ENCODE results near the gene POLG2. TPM values are rescaled to one million over a fixed set of nuclear protein-coding genes. Genes with fewer than 3 reads are reported as not detected.
"Not testable (repeated sequence)": the region's sequence is repeated elsewhere in the genome, so short reads cannot be mapped to it uniquely, and the experiment has no call there.

Gene POLG2
- total RNA-seq, 1 experiment from 2014 or later = 11.6 TPM

DNA sequence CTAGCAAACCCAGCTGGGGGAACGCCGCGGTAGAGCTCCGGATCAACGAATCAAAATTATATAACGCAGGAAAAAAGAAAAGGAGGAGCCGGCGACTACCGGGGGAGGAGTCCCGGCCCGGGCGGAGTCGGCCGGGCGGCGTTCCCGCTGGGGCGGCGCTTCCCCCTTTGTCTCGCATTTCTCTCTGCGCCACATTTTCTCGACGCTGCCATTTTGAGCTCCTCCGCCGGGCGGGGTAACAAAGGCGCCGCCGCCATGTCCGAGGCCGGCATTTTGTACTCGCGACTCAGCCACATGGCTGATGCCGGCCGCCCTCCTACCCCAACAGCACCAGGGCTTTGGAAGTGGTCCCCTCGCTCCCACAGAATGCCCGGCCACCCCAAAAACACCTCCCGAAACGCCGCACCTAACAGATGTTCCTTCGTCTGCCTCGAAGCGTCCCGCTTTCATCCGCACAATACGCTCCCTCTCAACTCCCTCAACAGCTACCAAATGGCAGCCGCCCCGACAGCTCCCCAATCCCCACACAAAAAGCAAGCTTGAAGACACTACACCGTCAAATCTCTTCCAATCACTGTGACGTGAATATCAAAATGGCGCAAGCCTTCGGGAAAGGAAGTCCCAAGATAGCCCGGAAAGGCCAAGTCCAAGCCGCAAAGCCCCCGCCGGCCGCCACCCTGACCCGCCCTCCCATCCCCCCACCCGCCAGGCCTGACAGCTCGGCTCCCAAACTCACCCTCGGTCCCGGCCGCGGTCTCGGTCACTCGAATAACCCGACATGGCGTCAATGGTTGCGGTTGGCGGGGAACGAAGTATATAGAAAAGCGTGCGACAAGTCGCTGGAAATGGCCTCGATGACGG is 8.7 kb upstream of the POLG2 start:
- peak; percentile 84 for DNase-seq (ENCODE audit: low read depth)

GRCh38 chr17:64504769-64505339 is 8.0 kb upstream of the POLG2 start:
- DNase-seq (ENCODE audit: low read depth) = peak; percentile 47

- DNase-seq (ENCODE audit: low read depth) = no peak
These were observed 7.2 kb upstream of the POLG2 start for GRCh38 chr17:64503821-64504768.

GRCh38 chr17:64503341-64503740 is 6.5 kb upstream of the POLG2 start:
- DNase-seq (ENCODE audit: low read depth) = no peak

DNA sequence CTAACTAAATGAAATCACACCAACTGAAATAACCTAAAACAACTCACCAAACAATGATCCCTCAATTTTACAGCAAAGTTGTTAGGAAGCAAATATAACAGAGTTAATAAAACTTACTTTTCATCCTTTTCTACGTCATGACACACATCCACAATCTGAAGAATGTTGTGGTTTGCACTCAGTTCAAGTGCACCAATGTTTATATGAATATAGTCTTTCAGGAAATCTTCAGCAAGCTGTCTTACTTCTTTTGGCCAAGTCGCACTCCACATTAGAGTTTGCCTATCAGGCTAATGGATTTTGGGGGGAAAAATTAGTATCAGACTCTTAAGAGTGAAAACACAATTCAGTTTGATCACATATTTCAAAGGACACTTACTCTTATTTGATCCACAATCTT is 6.0 kb upstream of the POLG2 start:
- DNase-seq (ENCODE audit: low read depth) = no peak

DNA sequence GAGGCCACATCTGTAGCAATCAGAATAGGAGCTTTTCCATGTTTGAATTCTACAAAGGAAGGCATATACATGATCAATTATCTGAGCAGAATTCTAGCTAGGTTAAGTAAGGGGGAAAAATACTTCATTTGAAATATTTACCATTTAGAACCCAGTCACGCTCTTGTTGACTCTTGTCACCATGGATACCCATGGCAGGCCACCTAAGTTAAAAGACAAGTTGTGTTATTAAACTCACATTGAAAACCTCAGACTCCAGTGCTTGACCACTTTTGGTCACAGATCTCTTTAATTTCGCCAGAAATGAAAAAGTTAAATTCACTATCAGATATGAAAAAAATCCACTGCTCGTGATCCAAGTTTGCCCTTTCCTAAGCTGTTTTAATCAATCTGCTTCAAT is 5.2 kb upstream of the POLG2 start:
- DNase-seq (ENCODE audit: low read depth) = no peak

GRCh38 chr17:64500862-64501765 is 4.3 kb upstream of the POLG2 start:
- no peak for DNase-seq (ENCODE audit: low read depth)

GRCh38 chr17:64500487-64500859 is 3.6 kb upstream of the POLG2 start:
- DNase-seq (ENCODE audit: low read depth) = no peak

DNA sequence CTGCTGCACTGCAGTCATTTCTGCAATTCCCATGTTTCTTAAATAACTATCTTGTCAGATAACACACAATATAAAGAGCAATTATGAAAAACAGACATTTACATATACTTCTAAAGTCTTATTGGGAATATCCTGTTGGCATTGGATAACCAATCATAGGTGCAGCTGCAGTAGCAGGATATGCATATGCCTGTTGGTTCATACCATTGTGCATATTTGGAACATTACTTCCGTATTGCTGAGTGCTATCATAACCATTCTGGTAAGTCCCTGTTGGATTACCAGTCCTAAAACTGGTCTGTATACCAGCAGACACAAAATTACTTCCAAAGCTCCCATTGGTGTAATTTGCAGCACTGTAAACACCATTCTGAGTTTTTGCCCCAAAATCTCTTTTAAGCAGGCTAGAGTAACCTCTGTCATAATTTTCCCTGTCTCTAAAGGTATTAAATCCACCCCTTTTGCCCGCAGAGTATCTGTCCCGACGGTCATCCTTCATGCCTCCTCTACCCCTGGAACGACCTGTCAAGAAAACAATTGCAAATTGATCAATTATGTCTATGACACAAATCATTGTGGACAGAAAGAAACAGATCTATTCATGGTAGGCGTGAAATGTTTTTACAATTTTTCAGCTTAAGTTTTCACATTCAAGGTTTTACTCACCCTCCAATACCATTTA is 3.1 kb upstream of the POLG2 start:
- no peak for DNase-seq (ENCODE audit: low read depth)

GRCh38 chr17:64498308-64499203 is 1.7 kb upstream of the POLG2 start:
- no peak for DNase-seq (ENCODE audit: low read depth)

DNA sequence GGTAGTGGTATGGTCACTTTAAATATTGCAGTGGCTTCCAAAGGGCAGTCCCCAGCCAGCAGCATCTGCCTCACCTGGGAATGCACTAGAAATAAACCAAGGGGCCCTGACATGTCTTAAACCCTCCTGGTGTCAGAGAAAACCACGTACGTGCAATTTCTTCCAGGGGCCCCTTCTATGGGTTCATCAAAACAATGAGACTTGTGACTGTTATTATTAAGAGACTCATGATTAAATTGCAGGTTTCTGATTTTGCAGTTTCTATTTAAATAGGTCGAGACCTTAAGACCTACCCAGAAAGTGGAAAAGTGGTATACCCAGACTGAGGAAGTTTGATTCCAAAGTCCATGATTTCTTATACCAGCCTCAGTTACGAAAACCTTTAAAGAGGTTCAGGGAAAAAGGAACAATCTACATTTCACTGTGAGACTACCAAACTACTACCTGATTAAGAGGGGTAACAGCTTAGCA is 746 bp upstream of the POLG2 start:
- DNase-seq (ENCODE audit: low read depth) = no peak

DNA sequence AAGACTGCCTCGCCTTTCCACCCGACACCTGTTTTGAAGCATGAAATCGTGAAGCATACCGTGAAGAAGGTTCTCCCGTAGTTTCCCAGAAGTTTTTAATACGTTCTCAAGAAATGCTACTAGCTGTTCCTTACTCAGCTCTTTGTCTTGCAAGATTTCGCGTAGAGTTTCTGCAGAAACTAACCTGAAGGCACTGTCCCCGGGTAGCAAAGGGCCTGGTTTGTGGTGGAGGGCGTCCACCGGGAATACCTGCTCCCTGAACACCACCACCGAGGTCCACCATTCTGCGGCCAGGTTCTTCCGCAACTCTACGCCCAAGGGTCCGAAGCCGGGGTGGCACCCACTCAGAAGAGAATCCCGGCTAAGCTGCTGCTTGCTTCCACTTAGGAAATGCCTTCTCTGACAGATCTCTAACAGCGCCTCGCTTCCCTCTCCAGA is 487 bp downstream of the POLG2 start:
- no peak for DNase-seq (ENCODE audit: low read depth)

DNA sequence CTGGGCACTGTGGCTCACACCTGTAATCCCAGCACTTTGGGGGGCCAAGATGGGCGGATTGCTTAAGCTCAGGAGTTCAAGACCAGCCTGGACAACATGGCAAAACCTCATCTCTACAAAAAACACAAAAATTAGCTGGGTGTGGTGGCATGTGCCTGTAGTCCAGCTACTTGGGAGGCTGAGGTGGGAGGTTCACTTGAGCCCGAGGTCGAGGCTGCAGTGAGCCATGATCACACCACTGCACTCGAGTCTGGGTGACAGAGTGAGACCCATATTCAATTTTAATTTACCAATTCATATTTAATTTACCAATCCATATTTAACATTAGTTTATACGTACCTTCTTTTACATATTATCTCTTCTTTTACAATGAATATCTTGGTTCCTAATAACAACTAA is 1.6 kb downstream of the POLG2 start:
- not testable (repeated sequence) for DNase-seq (ENCODE audit: low read depth)

DNA sequence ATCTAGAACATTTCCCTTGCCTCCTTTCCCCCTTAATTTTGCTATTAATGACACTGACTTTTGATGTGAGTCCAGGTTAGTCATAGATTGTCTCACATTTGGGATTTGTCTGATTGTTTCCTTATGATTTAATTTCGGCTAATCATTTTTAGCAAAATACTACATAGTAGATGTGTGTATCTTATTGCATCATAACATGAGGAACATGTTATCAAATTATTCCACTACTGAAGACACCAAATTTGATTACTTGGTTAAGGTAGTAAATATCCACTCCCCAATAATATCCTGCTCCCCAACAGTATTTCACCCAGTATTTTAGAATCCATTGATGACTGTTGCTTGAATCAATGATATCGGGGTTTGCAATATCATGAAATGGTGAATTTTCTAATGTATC is 2.7 kb downstream of the POLG2 start:
- DNase-seq (ENCODE audit: low read depth) = no peak

DNA sequence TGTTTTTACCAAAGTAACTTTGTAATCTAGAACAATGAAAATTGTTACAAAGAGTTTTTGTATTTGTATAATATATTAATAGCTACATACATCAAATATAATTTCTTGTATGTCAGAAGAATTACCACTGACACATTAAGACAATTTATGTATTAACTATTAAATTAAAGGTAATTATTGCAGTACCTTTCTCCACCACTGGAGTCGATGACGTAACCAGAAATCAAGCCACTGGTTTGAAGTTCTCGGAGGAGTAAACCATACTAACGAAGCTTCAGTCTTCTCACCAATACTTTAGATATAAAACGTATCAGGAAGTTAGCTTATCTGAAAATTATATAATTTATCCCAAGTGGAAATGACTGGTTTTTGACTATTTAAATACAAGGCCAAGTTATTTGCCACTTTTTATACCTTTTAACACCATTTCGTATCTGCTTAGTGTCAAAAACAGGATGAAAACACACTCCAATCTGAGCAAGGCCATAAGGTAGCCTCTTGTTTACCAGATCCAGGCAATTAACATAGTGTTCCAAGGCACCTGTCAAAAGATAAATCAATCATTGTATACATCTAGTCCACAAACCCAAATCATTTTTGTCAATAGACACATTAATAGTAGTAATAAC is 4.3 kb downstream of the POLG2 start:
- no peak for DNase-seq (ENCODE audit: low read depth)

GRCh38 chr17:64491994-64492393 is 4.9 kb downstream of the POLG2 start:
- DNase-seq (ENCODE audit: low read depth) = no peak

DNA sequence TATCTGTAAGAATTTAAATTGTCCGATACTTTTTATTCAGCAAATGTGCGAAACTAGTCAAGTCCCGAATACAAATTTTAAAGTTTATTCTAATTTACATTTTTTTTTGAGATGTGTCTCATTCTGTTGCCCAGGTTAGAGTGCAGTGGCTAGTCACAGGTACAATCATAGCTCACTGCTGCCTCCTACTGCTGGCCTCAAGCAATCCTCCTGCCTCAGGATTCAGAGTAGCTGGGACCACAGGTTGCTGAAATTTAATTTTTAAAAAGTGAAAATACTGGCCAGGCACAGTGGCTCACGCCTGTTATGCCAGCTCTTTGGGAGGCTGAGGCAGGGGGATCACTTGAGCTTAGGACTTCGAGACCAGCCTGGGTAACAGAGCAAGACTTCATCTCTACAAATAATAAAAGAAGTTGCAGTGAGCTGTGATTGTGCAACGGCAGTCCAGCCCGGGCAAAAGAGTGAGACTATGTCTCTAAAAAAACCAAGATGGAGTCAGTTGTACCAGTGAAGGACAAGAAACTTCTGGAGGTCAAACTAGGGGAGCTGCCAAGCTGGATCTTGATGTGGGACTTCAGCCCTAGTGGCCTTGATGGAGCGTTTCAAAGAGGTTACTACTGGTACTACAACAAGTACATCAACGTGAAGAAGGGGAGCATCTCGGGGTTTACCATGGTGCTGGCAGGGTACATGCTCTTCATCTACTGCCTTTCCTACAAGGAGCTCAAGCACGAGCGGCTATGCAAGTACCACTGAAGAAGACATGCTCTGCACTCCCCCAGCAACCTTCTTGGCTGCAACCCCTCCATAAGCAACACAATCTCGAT is 5.6 kb downstream of the POLG2 start:
- peak; percentile 46 for DNase-seq (ENCODE audit: low read depth)

DNA sequence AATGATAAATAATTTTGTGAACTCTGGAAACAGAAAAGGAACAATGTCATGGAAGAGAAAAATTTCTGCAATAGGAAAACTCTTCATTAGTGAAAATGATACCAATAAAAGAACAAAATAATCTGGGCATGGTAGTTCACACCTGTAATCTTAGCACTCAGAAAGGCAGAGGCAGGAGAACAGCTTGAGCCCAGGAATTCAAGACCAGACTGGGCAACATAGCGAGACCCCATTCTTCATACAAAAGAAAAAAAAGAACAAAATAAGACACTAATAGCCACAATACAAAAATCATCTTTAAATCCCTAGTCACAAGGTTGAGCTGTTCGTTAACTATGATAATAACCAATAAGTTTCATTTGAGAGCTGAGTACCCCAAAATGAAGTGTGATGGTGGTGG is 8.6 kb downstream of the POLG2 start:
- no peak for DNase-seq (ENCODE audit: low read depth)
